ENCODE data around the gene NRBP1. TPM values are rescaled to one million over a fixed set of nuclear protein-coding genes. Genes with fewer than 3 reads are reported as not detected.

NRBP1 gene
- total RNA-seq, 2 experiments from 2014 or later, result 27.9 to 46.0 TPM

DNA sequence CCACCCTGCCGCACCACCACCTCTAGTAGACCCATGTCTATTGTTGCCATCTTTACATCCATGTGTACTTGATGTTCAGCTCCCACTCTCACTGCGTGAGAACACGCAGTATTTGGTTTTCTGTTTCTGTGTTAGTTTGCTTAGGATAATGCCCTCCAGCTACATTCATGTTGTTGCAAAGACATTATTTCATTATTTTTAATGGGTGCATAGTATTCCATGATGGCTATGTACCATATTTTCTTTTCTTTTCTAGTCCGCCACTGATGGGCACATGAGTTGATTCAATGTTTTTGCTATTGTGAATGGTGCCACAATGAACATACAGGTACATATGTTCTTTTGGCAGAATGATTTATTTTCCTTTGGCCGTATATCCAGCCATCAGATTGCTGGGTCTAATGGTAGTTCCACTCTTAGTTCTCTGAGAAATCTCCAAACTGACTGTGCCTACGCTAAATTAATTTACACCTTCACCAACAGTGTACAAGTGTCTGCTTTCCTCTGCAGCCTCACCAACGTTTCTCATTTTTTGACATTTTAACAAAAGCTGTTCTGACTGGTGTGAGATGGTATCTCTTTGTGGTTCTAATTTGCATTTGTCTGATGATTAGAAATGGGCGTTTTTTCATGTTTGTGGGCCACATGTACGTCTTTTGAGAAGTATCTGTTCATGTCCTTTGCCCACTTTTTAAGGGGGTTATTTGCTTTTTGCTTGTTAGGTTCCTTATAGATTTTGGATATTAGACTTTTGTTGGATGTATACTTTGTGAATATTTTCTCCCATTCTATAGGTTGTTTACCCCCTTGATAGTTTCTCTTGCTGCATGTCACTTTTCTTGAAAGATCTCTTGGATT lies 37.4 kb upstream of the NRBP1 start:
- H3K4me1 ChIP-seq (ENCODE audit: insufficient read depth, low read length, poor library complexity, severe bottlenecking), result no peaks in the 10 kb centered on the region
- DNase-seq (ENCODE audit: low spot score), result no peak
- intact Hi-C loops (cut with micrococcal nuclease; ENCODE audit: unreplicated experiment), result no loop called here
- TF ChIP-seq, protein P1, sequence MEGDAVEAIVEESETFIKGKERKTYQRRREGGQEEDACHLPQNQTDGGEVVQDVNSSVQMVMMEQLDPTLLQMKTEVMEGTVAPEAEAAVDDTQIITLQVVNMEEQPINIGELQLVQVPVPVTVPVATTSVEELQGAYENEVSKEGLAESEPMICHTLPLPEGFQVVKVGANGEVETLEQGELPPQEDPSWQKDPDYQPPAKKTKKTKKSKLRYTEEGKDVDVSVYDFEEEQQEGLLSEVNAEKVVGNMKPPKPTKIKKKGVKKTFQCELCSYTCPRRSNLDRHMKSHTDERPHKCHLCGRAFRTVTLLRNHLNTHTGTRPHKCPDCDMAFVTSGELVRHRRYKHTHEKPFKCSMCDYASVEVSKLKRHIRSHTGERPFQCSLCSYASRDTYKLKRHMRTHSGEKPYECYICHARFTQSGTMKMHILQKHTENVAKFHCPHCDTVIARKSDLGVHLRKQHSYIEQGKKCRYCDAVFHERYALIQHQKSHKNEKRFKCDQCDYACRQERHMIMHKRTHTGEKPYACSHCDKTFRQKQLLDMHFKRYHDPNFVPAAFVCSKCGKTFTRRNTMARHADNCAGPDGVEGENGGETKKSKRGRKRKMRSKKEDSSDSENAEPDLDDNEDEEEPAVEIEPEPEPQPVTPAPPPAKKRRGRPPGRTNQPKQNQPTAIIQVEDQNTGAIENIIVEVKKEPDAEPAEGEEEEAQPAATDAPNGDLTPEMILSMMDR (conservative IDR thresholded peaks at IDR 0.05; ENCODE audit: low read length), result no peak
- no peak for TF ChIP-seq EZH2phosphoT487 (IDR thresholded peaks at IDR 0.05; ENCODE audit: borderline replicate concordance, low read depth, low read length)
- H2AFZ ChIP-seq (ENCODE audit: low read length), result no peak overlapping the region
- peaks cover 9% of the 10 kb centered on the region; the same call in 1 of the 2 replicates for H4K20me1 ChIP-seq (ENCODE audit: insufficient read depth, low read length)
- no peak overlapping the region for H3K4me3 ChIP-seq (ENCODE audit: low read depth, low read length, poor library complexity, severe bottlenecking)
- H3K9me2 ChIP-seq (ENCODE audit: insufficient read depth, low read length), result no peaks in the 10 kb centered on the region
- peaks cover 66% of the 10 kb centered on the region for H3K36me3 ChIP-seq (ENCODE audit: insufficient read depth, low read length)
- peaks cover 87% of the 10 kb centered on the region for H3K79me2 ChIP-seq (ENCODE audit: insufficient read depth, low read depth, low read length)
- no peak overlapping the region for H3K27ac ChIP-seq (ENCODE audit: low read depth, low read length, poor library complexity, severe bottlenecking)
- ChIA-PET CTCF (ENCODE audit: unreplicated experiment) (no interaction called here), POLR2A (interaction anchor here (0.6 kb wide), 1 partner anchor 275 kb away, joined by 3 read pairs; no protein-coding TSS in a partner anchor)
- H3K4me2 ChIP-seq (ENCODE audit: low read length), result no peak overlapping the region
- no peaks in the 10 kb centered on the region for H3K9me3 ChIP-seq (ENCODE audit: low read length)
- BruUV-seq (replicated peaks), result no TSS peak

DNA sequence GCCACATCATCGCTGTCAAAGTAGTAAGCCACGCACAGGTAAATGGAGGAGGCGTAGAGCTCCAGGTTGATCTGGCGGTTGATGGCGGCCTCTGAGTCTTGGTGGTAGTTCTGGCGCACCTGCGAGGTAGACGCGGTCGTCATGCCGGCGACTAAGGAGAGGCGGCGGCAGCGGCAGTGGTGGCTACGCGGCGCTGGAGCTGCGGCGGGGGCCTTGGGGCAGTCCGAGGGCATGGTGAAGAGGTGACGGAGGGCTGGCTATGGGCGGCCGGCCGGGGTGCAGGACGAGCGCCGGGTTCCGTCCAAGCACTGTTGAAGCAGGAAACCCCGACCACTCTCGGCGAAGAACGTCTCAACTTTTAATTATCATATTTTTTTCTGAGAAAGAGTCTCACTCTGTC lies 35.2 kb upstream of the NRBP1 start:
- Histone ChIP-seq H3K9me3 (ENCODE audit: low read length) (no peaks in the 10 kb centered on the region), H3K27ac (ENCODE audit: low read depth, low read length, poor library complexity, severe bottlenecking) (no peak overlapping the region), H3K4me1 (ENCODE audit: insufficient read depth, low read length, poor library complexity, severe bottlenecking) (no peaks in the 10 kb centered on the region), H3K4me2 (ENCODE audit: low read length) (no peak overlapping the region), H3K36me3 (ENCODE audit: insufficient read depth, low read length) (peaks cover 67% of the 10 kb centered on the region), H3K79me2 (ENCODE audit: insufficient read depth, low read depth, low read length) (peaks cover 100% of the 10 kb centered on the region), H4K20me1 (ENCODE audit: insufficient read depth, low read length) (peaks cover 5% of the 10 kb centered on the region; the same call in 1 of the 2 replicates), H2AFZ (ENCODE audit: low read length) (no peak overlapping the region), H3K4me3 (ENCODE audit: low read depth, low read length, poor library complexity, severe bottlenecking) (no peak overlapping the region), H3K9me2 (ENCODE audit: insufficient read depth, low read length) (no peaks in the 10 kb centered on the region)
- no TSS peak for BruUV-seq (replicated peaks)
- DNase-seq (ENCODE audit: low spot score), result no peak
- intact Hi-C loops (cut with micrococcal nuclease; ENCODE audit: unreplicated experiment), result no loop called here
- TF ChIP-seq, protein P1 (conservative IDR thresholded peaks at IDR 0.05; ENCODE audit: low read length), result no peak
- no peak for TF ChIP-seq EZH2phosphoT487 (IDR thresholded peaks at IDR 0.05; ENCODE audit: borderline replicate concordance, low read depth, low read length)
- CTCF ChIA-PET (ENCODE audit: unreplicated experiment), result no interaction called here
- POLR2A ChIA-PET, result no interaction called here

DNA sequence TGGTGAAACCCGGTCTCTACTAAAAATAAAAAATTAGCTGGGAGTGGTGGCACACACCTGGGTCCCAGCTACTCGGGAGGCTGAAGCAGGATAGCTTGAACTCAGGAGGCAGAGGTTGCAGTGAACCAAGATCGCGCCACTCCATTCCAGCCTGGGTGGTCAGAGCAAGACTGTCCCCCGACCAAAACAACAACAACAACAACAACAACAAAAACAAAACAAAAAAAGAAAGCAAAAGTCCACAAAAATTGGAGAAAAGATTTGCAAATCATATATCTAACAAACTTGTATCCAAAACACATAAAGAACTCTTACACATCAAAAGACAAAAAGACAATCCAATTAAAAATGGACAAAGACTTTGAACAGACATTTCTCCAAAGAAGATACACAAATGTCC lies 29.5 kb upstream of the NRBP1 start:
- H3K9me2 ChIP-seq (ENCODE audit: insufficient read depth, low read length), result no peaks in the 10 kb centered on the region
- no peaks in the 10 kb centered on the region for H3K4me1 ChIP-seq (ENCODE audit: insufficient read depth, low read length, poor library complexity, severe bottlenecking)
- intact Hi-C loops (cut with micrococcal nuclease; ENCODE audit: unreplicated experiment), result no loop called here
- no peak overlapping the region for H3K4me2 ChIP-seq (ENCODE audit: low read length)
- H3K36me3 ChIP-seq (ENCODE audit: insufficient read depth, low read length), result peaks cover 83% of the 10 kb centered on the region
- H3K4me3 ChIP-seq (ENCODE audit: low read depth, low read length, poor library complexity, severe bottlenecking), result no peak overlapping the region
- H4K20me1 ChIP-seq (ENCODE audit: insufficient read depth, low read length), result peaks cover 9% of the 10 kb centered on the region; the same call in 1 of the 2 replicates
- POLR2A ChIA-PET, result interaction anchor here (0.6 to 0.7 kb wide), 2 partner anchors 11 to 53 kb away, joined by 3 read pairs; no protein-coding TSS in a partner anchor
- peaks cover 100% of the 10 kb centered on the region for H3K79me2 ChIP-seq (ENCODE audit: insufficient read depth, low read depth, low read length)
- no TSS peak for BruUV-seq (replicated peaks)
- no peaks in the 10 kb centered on the region for H3K9me3 ChIP-seq (ENCODE audit: low read length)
- no peak overlapping the region for H3K27ac ChIP-seq (ENCODE audit: low read depth, low read length, poor library complexity, severe bottlenecking)
- TF ChIP-seq EZH2phosphoT487 (IDR thresholded peaks at IDR 0.05; ENCODE audit: borderline replicate concordance, low read depth, low read length), result no peak
- CTCF ChIA-PET (ENCODE audit: unreplicated experiment), result no interaction called here
- no peak for DNase-seq (ENCODE audit: low spot score)
- H2AFZ ChIP-seq (ENCODE audit: low read length), result no peak overlapping the region
